Skeletal muscle tissue (tissue), 4 donors: Measurements from ENCODE around the gene ZMYND19. TPM values are rescaled to one million over a fixed set of nuclear protein-coding genes. Genes with fewer than 3 reads are reported as not detected.

Experiments
- H3K27ac ChIP-seq: one replicate; pipeline ENCODE4 v1.7.0; 2013; ENCODE audit warnings: mild to moderate bottlenecking, low read depth, low read length, inconsistent platforms
- H3K27me3 ChIP-seq, 3 donors: one replicate each; pipeline ENCODE4 v1.7.0; 2013; ENCODE audit warnings: low read length in 3 of 3; ENCODE audit not compliant: control insufficient read depth in 3 of 3, insufficient read depth in 3 of 3
- H3K36me3 ChIP-seq, 3 donors: one replicate each; pipeline ENCODE4 v1.7.0; 2013; ENCODE audit warnings: low read length in 3 of 3; ENCODE audit not compliant: control insufficient read depth in 3 of 3, insufficient read depth in 3 of 3
- H3K4me1 ChIP-seq, 3 donors: one replicate each; pipeline ENCODE4 v1.7.0; 2013; ENCODE audit warnings: low read length in 3 of 3, mild to moderate bottlenecking in 3 of 3; ENCODE audit not compliant: control insufficient read depth in 3 of 3, insufficient read depth in 3 of 3
- H3K4me3 ChIP-seq, 3 donors: one replicate each; pipeline ENCODE4 v1.7.0; 2013; ENCODE audit warnings: low read length in 3 of 3
- H3K9ac ChIP-seq, 3 donors: one replicate each; pipeline ENCODE4 v1.7.0; 2013; ENCODE audit warnings: low read length in 3 of 3, mild to moderate bottlenecking in 3 of 3, moderate library complexity in 2 of 3, low read depth in 1 of 3
- H3K9me3 ChIP-seq, 3 donors: one replicate each; pipeline ENCODE4 v1.7.0; 2013; ENCODE audit warnings: low read length in 3 of 3; ENCODE audit not compliant: control insufficient read depth in 3 of 3
- total RNA-seq: library from RNA; depleted of rRNA; stranded (reverse); fragments of >200 nt; gene quantifications from one replicate; pipeline ENCODE4 v1.2.3, GENCODE V29; 2014
- donor health status: Osteomylitis.

ZMYND19 gene
- total RNA-seq, 1 donor from 2014 or later: 13.0 TPM

DNA sequence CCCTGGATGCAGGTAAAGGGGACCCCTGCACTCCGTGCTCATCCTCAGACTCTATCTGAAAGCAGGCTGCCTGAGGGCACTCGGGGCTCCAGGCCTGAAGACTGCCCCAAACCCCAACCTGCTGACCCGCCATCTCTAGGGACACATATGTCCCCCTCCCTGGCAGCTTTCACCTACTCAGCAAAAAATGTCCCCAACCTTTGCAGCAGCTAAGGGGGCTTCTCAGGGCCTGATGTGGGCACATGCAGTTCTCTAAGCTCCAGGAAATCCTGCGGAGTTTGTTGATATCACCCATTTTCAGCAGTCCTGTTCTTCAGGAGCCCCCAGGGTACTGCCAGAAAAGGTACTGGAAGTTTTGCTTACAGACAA is 9.4 kb downstream of the ZMYND19 start:
- Histone ChIP-seq H3K27ac (no peak overlapping the region), H3K9ac (peak overlapping the region; percentile 14 to 43 (median 33)), H3K27me3 (no peaks in the 10 kb centered on the region), H3K4me3 (no peak overlapping the region), H3K4me1 (peaks cover 32 to 58% (median 40%) of the 10 kb centered on the region in 3 donors), H3K9me3 (no peaks in the 10 kb centered on the region), H3K36me3 (peaks cover 35 to 42% (median 38%) of the 10 kb centered on the region in 3 donors)

DNA sequence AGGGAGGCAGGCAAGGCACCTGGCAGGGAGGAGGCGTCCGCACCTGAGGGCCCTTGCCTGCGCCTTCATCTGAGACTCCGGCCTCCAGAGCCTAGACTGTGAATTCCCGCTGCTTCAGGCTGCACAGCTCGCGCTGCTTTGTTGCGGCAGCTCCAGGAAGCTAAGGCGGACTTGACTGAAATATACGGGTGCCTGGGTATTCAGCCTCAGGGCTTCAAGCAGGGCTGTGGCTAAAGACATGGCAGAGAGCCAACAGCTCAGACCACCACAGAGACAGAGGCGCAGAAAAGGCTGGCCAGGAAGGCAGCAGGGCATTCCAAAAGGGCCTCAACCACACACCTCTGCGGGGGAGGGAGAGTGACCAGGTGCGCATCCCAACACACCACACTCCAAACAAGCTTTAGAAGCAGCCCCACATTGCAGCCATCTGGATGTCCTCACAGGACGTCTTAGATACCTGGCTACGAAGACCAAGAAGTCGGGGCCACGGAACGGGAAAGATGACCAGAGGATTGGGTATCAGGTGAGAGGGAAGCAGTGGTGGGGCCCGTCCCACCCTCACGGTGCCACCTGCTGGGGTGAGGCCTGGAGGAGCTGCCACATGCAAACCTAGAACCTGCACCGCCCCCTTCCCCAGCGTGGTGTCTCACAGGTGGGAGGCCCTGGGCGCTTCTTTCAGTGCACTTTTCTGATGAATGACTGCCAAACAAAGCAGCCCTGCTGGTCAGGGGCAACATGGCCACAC is 9.9 kb downstream of the ZMYND19 start:
- H3K9me3 ChIP-seq: no peaks in the 10 kb centered on the region
- peaks cover 38 to 63% (median 44%) of the 10 kb centered on the region in 3 donors for H3K4me1 ChIP-seq
- H3K27me3 ChIP-seq: no peaks in the 10 kb centered on the region
- peak overlapping the region in 1 of 3 donors; percentile 33 for H3K9ac ChIP-seq
- H3K27ac ChIP-seq: no peak overlapping the region
- H3K4me3 ChIP-seq: peak overlapping the region in 1 of 3 donors; percentile 22
- H3K36me3 ChIP-seq: peaks cover 35 to 42% (median 40%) of the 10 kb centered on the region in 3 donors

GRCh38 chr9:137579259-137579604 is 11.1 kb downstream of the ZMYND19 start:
- Histone ChIP-seq H3K27ac (peak overlapping the region; percentile 79), H3K9ac (peak overlapping the region; percentile 89 to 94 (median 92)), H3K4me3 (peak overlapping the region; percentile 78 to 95 (median 92)), H3K27me3 (no peaks in the 10 kb centered on the region), H3K36me3 (peaks cover 41 to 46% (median 45%) of the 10 kb centered on the region in 3 donors), H3K4me1 (peaks cover 42 to 69% (median 50%) of the 10 kb centered on the region in 3 donors), H3K9me3 (no peaks in the 10 kb centered on the region)

GRCh38 chr9:137578518-137579258 is 11.6 kb downstream of the ZMYND19 start, which contains the start of gene DPH7:
Gene DPH7 (minus strand): TSS chr9:137578925. CDS start chr9:137578777, 148 bp downstream.
- peaks cover 42 to 66% (median 50%) of the 10 kb centered on the region in 3 donors for H3K4me1 ChIP-seq
- H3K36me3 ChIP-seq: peaks cover 40 to 45% (median 45%) of the 10 kb centered on the region in 3 donors
- H3K9ac ChIP-seq: peak within 1 kb of the TSS; percentile 89 to 94 (median 92)
- no peaks in the 10 kb centered on the region for H3K27me3 ChIP-seq
- peak within 1 kb of the TSS; percentile 79 for H3K27ac ChIP-seq
- peak within 1 kb of the TSS; percentile 78 to 95 (median 92) for H3K4me3 ChIP-seq
- no peaks in the 10 kb centered on the region for H3K9me3 ChIP-seq

- Histone ChIP-seq H3K9me3 (no peaks in the 10 kb centered on the region), H3K4me3 (peak overlapping the region in 1 of 3 donors; percentile 29), H3K9ac (peak overlapping the region in 2 of 3 donors; percentile 54 to 68), H3K27ac (no peak overlapping the region), H3K36me3 (peaks cover 34 to 41% (median 36%) of the 10 kb centered on the region in 3 donors), H3K4me1 (peaks cover 32 to 49% (median 40%) of the 10 kb centered on the region in 3 donors), H3K27me3 (no peaks in the 10 kb centered on the region)
Observed at GRCh38 chr9:137575716-137576411, 14.4 kb downstream of the ZMYND19 start.

GRCh38 chr9:137575364-137575715 is 15.0 kb downstream of the ZMYND19 start:
- Histone ChIP-seq H3K36me3 (peaks cover 35 to 47% (median 36%) of the 10 kb centered on the region in 3 donors), H3K9me3 (no peaks in the 10 kb centered on the region), H3K27ac (no peak overlapping the region), H3K4me1 (peaks cover 29 to 44% (median 35%) of the 10 kb centered on the region in 3 donors), H3K9ac (peak overlapping the region in 2 of 3 donors; percentile 43 to 68), H3K27me3 (no peaks in the 10 kb centered on the region), H3K4me3 (no peak overlapping the region)

DNA sequence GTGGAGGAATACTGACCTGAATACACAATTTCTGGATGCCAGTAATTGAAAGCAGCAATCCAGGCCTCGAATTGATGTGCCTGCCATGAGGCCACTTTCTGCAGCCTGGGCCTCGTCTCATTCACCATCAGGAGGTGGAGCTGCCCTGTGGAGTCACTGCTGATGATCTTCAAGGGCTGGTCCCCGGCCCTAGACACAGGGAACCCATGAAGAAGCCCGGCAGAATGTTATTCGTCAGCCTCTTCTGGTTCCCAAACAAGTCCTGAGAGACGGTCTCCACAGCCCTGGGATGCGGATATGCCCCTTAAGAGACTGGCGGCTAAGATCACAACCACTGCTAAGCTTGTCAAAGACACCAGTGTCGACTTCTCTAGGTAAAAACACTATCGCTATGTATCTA is 16.1 kb downstream of the ZMYND19 start:
- Histone ChIP-seq H3K4me3 (no peak overlapping the region), H3K27ac (no peak overlapping the region)

DNA sequence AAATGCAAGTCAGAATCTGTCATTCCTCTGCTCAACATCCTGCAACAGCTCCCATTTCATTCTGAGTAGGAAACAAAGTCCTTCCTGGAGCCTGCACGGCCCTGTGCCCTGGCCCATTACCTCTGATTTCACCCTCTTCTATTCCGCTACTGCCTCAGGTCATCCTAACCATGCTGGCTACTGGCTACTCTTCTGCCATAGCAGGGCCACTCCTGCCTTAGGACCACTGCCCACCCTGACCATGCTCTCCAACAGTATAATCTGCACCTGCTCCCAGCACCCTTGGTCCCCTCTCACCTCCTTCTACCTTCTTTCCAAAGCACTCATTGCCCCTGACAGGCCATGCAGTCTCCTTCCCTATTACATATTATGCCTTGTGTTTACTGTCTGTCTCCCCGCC is 19.7 kb downstream of the ZMYND19 start:
- Histone ChIP-seq H3K4me1 (peaks cover 7 to 8% (median 7%) of the 10 kb centered on the region in 3 donors), H3K4me3 (no peak overlapping the region), H3K27me3 (no peaks in the 10 kb centered on the region), H3K9me3 (no peaks in the 10 kb centered on the region), H3K36me3 (peaks cover 30 to 43% (median 39%) of the 10 kb centered on the region in 3 donors), H3K27ac (no peak overlapping the region), H3K9ac (no peak overlapping the region)

More for the DNA sequence above, 16.1 kb downstream of the ZMYND19 start:
- Histone ChIP-seq H3K4me1 (peaks cover 25 to 35% (median 26%) of the 10 kb centered on the region in 3 donors), H3K27me3 (no peaks in the 10 kb centered on the region), H3K9ac (no peak overlapping the region), H3K9me3 (no peaks in the 10 kb centered on the region), H3K36me3 (peaks cover 36 to 50% (median 38%) of the 10 kb centered on the region in 3 donors)

- H3K27ac ChIP-seq: no peak overlapping the region
- no peaks in the 10 kb centered on the region for H3K9me3 ChIP-seq
- no peak overlapping the region for H3K9ac ChIP-seq
- no peak overlapping the region for H3K4me3 ChIP-seq
- H3K27me3 ChIP-seq: no peaks in the 10 kb centered on the region
- peaks cover 26 to 41% (median 32%) of the 10 kb centered on the region in 3 donors for H3K36me3 ChIP-seq
- no peaks in the 10 kb centered on the region for H3K4me1 ChIP-seq
Observed at GRCh38 chr9:137569609-137570203, 20.6 kb downstream of the ZMYND19 start.
